Nephron (organoid): Measurements from ENCODE around the gene RALGPS1.

Experiments used
- H3K27ac Mint-ChIP-seq, 3 experiments: 2 replicates each; pipeline ENCODE4 v1.8.0; 2020; ENCODE audit warnings: mixed read lengths in 3 of 3, mild to moderate bottlenecking in 2 of 3, moderate library complexity in 1 of 3
- H3K27me3 Mint-ChIP-seq: 2 replicates; pipeline ENCODE4 v1.8.0; 2021; ENCODE audit warnings: low read depth, mild to moderate bottlenecking, moderate library complexity, mixed read lengths
- H3K36me3 Mint-ChIP-seq: 2 replicates; pipeline ENCODE4 v1.8.0; 2020; ENCODE audit warnings: low read depth, mixed read lengths
- H3K4me1 Mint-ChIP-seq: 2 replicates; pipeline ENCODE4 v1.8.0; 2020; ENCODE audit warnings: mixed read lengths
- H3K4me3 Mint-ChIP-seq, 3 experiments: 2 replicates each; pipeline ENCODE4 v1.8.0; 2020; ENCODE audit warnings: mild to moderate bottlenecking in 3 of 3, mixed read lengths in 3 of 3, moderate library complexity in 2 of 3
- H3K9me3 Mint-ChIP-seq: 2 replicates; pipeline ENCODE4 v1.8.0; 2020; ENCODE audit warnings: mixed read lengths
- CTCF ChIP-seq, 3 experiments: fragments of 200-600 bp; sonication (generic); IDR thresholded peaks; one replicate each; pipeline ENCODE4 v1.5.0; 2021; ENCODE audit warnings: antibody characterized with exemption in 3 of 3; ENCODE audit not compliant: unreplicated experiment in 3 of 3

The RALGPS1 gene

GRCh38 chr9:127204771-127205470 lies 290.3 kb downstream of the RALGPS1 start:
- Mint-ChIP-seq H3K36me3 (no peaks in the 10 kb centered on the region), H3K4me1 (peaks cover 31% of the 10 kb centered on the region), H3K9me3 (no peaks in the 10 kb centered on the region), H3K4me3 (no peak overlapping the region), H3K27me3 (no peaks in the 10 kb centered on the region), H3K27ac (peak overlapping the region in 1 of 3 experiments; percentile 2)
- TF ChIP-seq CTCF (IDR thresholded peaks at IDR 0.05; ENCODE audit: unreplicated experiment in 3 of 3) = no peak

GRCh38 chr9:127205952-127206351 lies 291.4 kb downstream of the RALGPS1 start:
- no peak for TF ChIP-seq CTCF (IDR thresholded peaks at IDR 0.05; ENCODE audit: unreplicated experiment in 3 of 3)
- Mint-ChIP-seq H3K27me3 (no peaks in the 10 kb centered on the region), H3K4me3 (no peak overlapping the region), H3K36me3 (no peaks in the 10 kb centered on the region), H3K4me1 (peaks cover 41% of the 10 kb centered on the region), H3K27ac (no peak overlapping the region), H3K9me3 (no peaks in the 10 kb centered on the region)

GRCh38 chr9:127206666-127207065 lies 292.1 kb downstream of the RALGPS1 start:
- Mint-ChIP-seq H3K27ac (no peak overlapping the region), H3K36me3 (no peaks in the 10 kb centered on the region), H3K9me3 (no peaks in the 10 kb centered on the region), H3K4me1 (peaks cover 39% of the 10 kb centered on the region), H3K27me3 (no peaks in the 10 kb centered on the region), H3K4me3 (no peak overlapping the region)
- TF ChIP-seq CTCF (IDR thresholded peaks at IDR 0.05; ENCODE audit: unreplicated experiment in 3 of 3) = no peak

GRCh38 chr9:127207734-127208410 lies 293.3 kb downstream of the RALGPS1 start:
- no peak overlapping the region for H3K4me3 Mint-ChIP-seq
- no peaks in the 10 kb centered on the region for H3K9me3 Mint-ChIP-seq
- no peaks in the 10 kb centered on the region for H3K27me3 Mint-ChIP-seq
- no peak for TF ChIP-seq CTCF (IDR thresholded peaks at IDR 0.05; ENCODE audit: unreplicated experiment in 3 of 3)
- no peak overlapping the region for H3K27ac Mint-ChIP-seq
- peaks cover 39% of the 10 kb centered on the region for H3K4me1 Mint-ChIP-seq
- H3K36me3 Mint-ChIP-seq = no peaks in the 10 kb centered on the region

- Mint-ChIP-seq H3K27me3 (no peaks in the 10 kb centered on the region), H3K27ac (peak overlapping the region in 2 of 3 experiments; percentile 28 to 50), H3K36me3 (no peaks in the 10 kb centered on the region), H3K9me3 (no peaks in the 10 kb centered on the region), H3K4me1 (peaks cover 33% of the 10 kb centered on the region), H3K4me3 (no peak overlapping the region)
- no peak for TF ChIP-seq CTCF (IDR thresholded peaks at IDR 0.05; ENCODE audit: unreplicated experiment in 3 of 3)
Observed at GRCh38 chr9:127208416-127208815, 293.8 kb downstream of the RALGPS1 start.

- Mint-ChIP-seq H3K4me3 (no peak overlapping the region), H3K36me3 (no peaks in the 10 kb centered on the region), H3K27ac (no peak overlapping the region), H3K4me1 (peaks cover 41% of the 10 kb centered on the region), H3K27me3 (no peaks in the 10 kb centered on the region), H3K9me3 (no peaks in the 10 kb centered on the region)
- TF ChIP-seq CTCF (IDR thresholded peaks at IDR 0.05; ENCODE audit: unreplicated experiment in 3 of 3) = no peak
Observed at GRCh38 chr9:127209220-127209619, 294.6 kb downstream of the RALGPS1 start.
